Spinal cord (tissue), 10 donors: Measurements from ENCODE around the gene FKBP2. TPM values are rescaled to one million over a fixed set of nuclear protein-coding genes. Genes with fewer than 3 reads are reported as not detected.

Source experiments
- DNase-seq, 6 donors: peaks; one replicate each; pipeline versions ENCODE4 v3.0.0 to v3.0.0-alpha.2; 2013 to 2015; ENCODE audit warnings: low spot score in 6 of 6, low read depth in 4 of 6
- H3K27ac ChIP-seq: one replicate; pipeline ENCODE4 v1.5.1; 2013; ENCODE audit warnings: low read depth, low read length, control low read depth
- H3K27me3 ChIP-seq: one replicate; pipeline ENCODE4 v1.6.1; 2013; ENCODE audit warnings: low read length; ENCODE audit not compliant: control insufficient read depth, insufficient read depth
- H3K36me3 ChIP-seq: one replicate; pipeline ENCODE4 v1.6.1; 2013; ENCODE audit warnings: low read length; ENCODE audit not compliant: control insufficient read depth, insufficient read depth
- H3K4me1 ChIP-seq: one replicate; pipeline ENCODE4 v1.6.1; 2013; ENCODE audit warnings: low read length; ENCODE audit not compliant: control insufficient read depth, insufficient read depth
- H3K4me3 ChIP-seq: one replicate; pipeline ENCODE4 v1.5.1; 2013; ENCODE audit warnings: low read depth, low read length, control low read depth
- H3K9me3 ChIP-seq: one replicate; pipeline ENCODE4 v1.6.1; 2013; ENCODE audit warnings: low read length; ENCODE audit not compliant: control insufficient read depth, insufficient read depth
- WGBS: methylation state at CpG from one replicate; pipeline ENCODE4 v1.1.5; 2013; ENCODE audit warnings: missing lambda C conversion rate; ENCODE audit not compliant: insufficient coverage; 5-methylcytosine and 5-hydroxymethylcytosine counted together
- polyA plus RNA-seq, 2 donors: library from polyadenylated mRNA; unstranded; fragments of 120-200 nt; gene quantifications; one replicate each; pipeline ENCODE4 v1.2.1, GENCODE V29; 2013; ENCODE audit not compliant: insufficient read length in 2 of 2
- total RNA-seq, 2 donors: library from RNA; depleted of rRNA in 1 of 2; stranded (reverse); fragments of 120-200 nt in 1 of 2; fragments of >200 nt in 1 of 2; gene quantifications; one replicate each; pipeline versions ENCODE4 v1.2.3 to v1.2.4, GENCODE V29; 2013 to 2014
- donor health status: healthy.

FKBP2 gene
- total and polyA plus RNA-seq, 4 donors, result 43.6 to 120 (median 102) TPM

GRCh38 chr11:64267207-64267945, 26.5 kb downstream of the FKBP2 start:
- Histone ChIP-seq H3K4me3 (no peak overlapping the region), H3K36me3 (peaks cover 64% of the 10 kb centered on the region), H3K27me3 (no peaks in the 10 kb centered on the region), H3K4me1 (peaks cover 47% of the 10 kb centered on the region), H3K9me3 (no peaks in the 10 kb centered on the region), H3K27ac (no peak overlapping the region)
- no peak for DNase-seq
- 75% methylated on average over 18 of the region's 27 CpGs for WGBS

- WGBS, result 73% methylated on average over 22 of the region's 23 CpGs
- H3K27ac ChIP-seq, result peak overlapping the region; percentile 98
- DNase-seq, result peak in 1 of 6 donors; percentile 49
- peak overlapping the region; percentile 57 for H3K4me3 ChIP-seq
- H3K27me3 ChIP-seq, result no peaks in the 10 kb centered on the region
- peaks cover 56% of the 10 kb centered on the region for H3K36me3 ChIP-seq
- no peaks in the 10 kb centered on the region for H3K9me3 ChIP-seq
- H3K4me1 ChIP-seq, result peaks cover 50% of the 10 kb centered on the region
Observed at GRCh38 chr11:64268025-64268892, 27.4 kb downstream of the FKBP2 start.

- Histone ChIP-seq H3K27ac (peak overlapping the region; percentile 98), H3K36me3 (peaks cover 54% of the 10 kb centered on the region), H3K4me1 (peaks cover 48% of the 10 kb centered on the region), H3K9me3 (no peaks in the 10 kb centered on the region), H3K27me3 (no peaks in the 10 kb centered on the region), H3K4me3 (peak overlapping the region; percentile 57)
- WGBS, result 2% methylated on average over 34 of the region's 34 CpGs
- DNase-seq, result no peak
Observed at GRCh38 chr11:64268893-64269539, 28.1 kb downstream of the FKBP2 start.

GRCh38 chr11:64269540-64270220, 28.8 kb downstream of the FKBP2 start:
- H3K27me3 ChIP-seq, result no peaks in the 10 kb centered on the region
- H3K9me3 ChIP-seq, result no peaks in the 10 kb centered on the region
- H3K4me1 ChIP-seq, result peaks cover 41% of the 10 kb centered on the region
- peak overlapping the region; percentile 57 for H3K4me3 ChIP-seq
- peak overlapping the region; percentile 98 for H3K27ac ChIP-seq
- under 1% methylated on average over 58 of the region's 58 CpGs for WGBS
- peak; percentile 96 to 100 (median 98) for DNase-seq
- H3K36me3 ChIP-seq, result peaks cover 50% of the 10 kb centered on the region

GRCh38 chr11:64275031-64275800, 34.3 kb downstream of the FKBP2 start:
- WGBS, result 86% methylated on average over 14 of the region's 15 CpGs
- Histone ChIP-seq H3K27ac (no peak overlapping the region), H3K4me3 (no peak overlapping the region), H3K27me3 (no peaks in the 10 kb centered on the region), H3K36me3 (peaks cover 61% of the 10 kb centered on the region), H3K4me1 (peaks cover 20% of the 10 kb centered on the region), H3K9me3 (no peaks in the 10 kb centered on the region)
- DNase-seq, result no peak

- peaks cover 61% of the 10 kb centered on the region for H3K36me3 ChIP-seq
- H3K9me3 ChIP-seq, result no peaks in the 10 kb centered on the region
- no peak overlapping the region for H3K27ac ChIP-seq
- 100% methylated on average over 1 of the region's 2 CpGs for WGBS
- no peak for DNase-seq
- no peaks in the 10 kb centered on the region for H3K27me3 ChIP-seq
- H3K4me3 ChIP-seq, result no peak overlapping the region
- peaks cover 14% of the 10 kb centered on the region for H3K4me1 ChIP-seq
Observed at GRCh38 chr11:64275841-64276240, 34.9 kb downstream of the FKBP2 start.

- Histone ChIP-seq H3K27me3 (no peaks in the 10 kb centered on the region), H3K9me3 (no peaks in the 10 kb centered on the region), H3K4me1 (peaks cover 8% of the 10 kb centered on the region), H3K4me3 (no peak overlapping the region), H3K36me3 (peaks cover 66% of the 10 kb centered on the region), H3K27ac (no peak overlapping the region)
- 87% methylated on average over 14 of the region's 17 CpGs for whole genome bisulfite sequencing
- no peak for DNase-seq
Observed at GRCh38 chr11:64276653-64277431, 35.9 kb downstream of the FKBP2 start.

- no peak overlapping the region for H3K4me3 ChIP-seq
- no peaks in the 10 kb centered on the region for H3K27me3 ChIP-seq
- no peaks in the 10 kb centered on the region for H3K9me3 ChIP-seq
- DNase-seq, result no peak
- 92% methylated on average over 7 of the region's 8 CpGs for WGBS
- no peak overlapping the region for H3K27ac ChIP-seq
- H3K4me1 ChIP-seq, result peaks cover 6% of the 10 kb centered on the region
- peaks cover 79% of the 10 kb centered on the region for H3K36me3 ChIP-seq
Observed at GRCh38 chr11:64278576-64279190, 37.8 kb downstream of the FKBP2 start.
